Gastroesophageal sphincter (tissue), 3 donors: ENCODE measurements around the gene PCID2.

ENCODE experiments used
- POLR2A ChIP-seq, 2 donors: fragments of 450-650 bp; IDR thresholded peaks; one replicate each; pipeline ENCODE4 v1.6.1; 2017; ENCODE audit warnings: antibody characterized with exemption in 2 of 2, mild to moderate bottlenecking in 2 of 2, moderate library complexity in 1 of 2
- POLR2AphosphoS5 ChIP-seq: sonication (generic); formaldehyde crosslinking; IDR thresholded peaks from one replicate; pipeline ENCODE4 v1.6.1; 2017; ENCODE audit warnings: antibody characterized with exemption
- TF ChIP-seq, protein P1 (sequence below), 4 experiments: fragments of 200-600 bp in 2 of 4; fragments of 450-650 bp in 2 of 4; sonication (generic) in 1 of 4; IDR thresholded peaks; one replicate each; pipeline ENCODE4 v1.5.1; 2017 to 2019; ENCODE audit warnings: antibody characterized with exemption in 4 of 4, mild to moderate bottlenecking in 2 of 4, moderate library complexity in 2 of 4

DNA sequence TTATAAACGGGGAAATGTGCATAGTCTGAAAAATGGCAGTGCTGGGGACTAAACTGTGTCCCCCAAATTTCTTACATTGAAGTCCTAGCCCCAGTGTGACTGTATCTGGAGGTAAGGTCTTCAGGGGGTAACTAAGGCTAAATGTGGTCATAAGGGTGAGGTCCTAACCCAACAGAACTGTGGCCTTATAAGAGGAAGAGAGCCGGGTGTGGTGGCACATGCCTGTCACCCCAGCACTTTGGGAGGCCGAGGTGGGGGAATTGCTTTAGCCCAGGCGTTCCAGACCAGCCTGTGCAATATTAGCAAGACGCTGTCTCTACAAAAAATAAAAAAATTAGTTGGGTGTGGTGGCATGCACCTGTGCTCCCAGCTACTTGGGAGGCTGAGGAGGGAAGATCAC is 32.2 kb downstream of the PCID2 start:
- TF ChIP-seq, protein P1, sequence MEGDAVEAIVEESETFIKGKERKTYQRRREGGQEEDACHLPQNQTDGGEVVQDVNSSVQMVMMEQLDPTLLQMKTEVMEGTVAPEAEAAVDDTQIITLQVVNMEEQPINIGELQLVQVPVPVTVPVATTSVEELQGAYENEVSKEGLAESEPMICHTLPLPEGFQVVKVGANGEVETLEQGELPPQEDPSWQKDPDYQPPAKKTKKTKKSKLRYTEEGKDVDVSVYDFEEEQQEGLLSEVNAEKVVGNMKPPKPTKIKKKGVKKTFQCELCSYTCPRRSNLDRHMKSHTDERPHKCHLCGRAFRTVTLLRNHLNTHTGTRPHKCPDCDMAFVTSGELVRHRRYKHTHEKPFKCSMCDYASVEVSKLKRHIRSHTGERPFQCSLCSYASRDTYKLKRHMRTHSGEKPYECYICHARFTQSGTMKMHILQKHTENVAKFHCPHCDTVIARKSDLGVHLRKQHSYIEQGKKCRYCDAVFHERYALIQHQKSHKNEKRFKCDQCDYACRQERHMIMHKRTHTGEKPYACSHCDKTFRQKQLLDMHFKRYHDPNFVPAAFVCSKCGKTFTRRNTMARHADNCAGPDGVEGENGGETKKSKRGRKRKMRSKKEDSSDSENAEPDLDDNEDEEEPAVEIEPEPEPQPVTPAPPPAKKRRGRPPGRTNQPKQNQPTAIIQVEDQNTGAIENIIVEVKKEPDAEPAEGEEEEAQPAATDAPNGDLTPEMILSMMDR (IDR thresholded peaks at IDR 0.05) = no peak
- no peak for TF ChIP-seq POLR2A (IDR thresholded peaks at IDR 0.05)
- TF ChIP-seq POLR2AphosphoS5 = no peak
